K562 (cell line): ENCODE data around the gene PLXNA2. TPM values are rescaled to one million over a fixed set of nuclear protein-coding genes. Genes with fewer than 3 reads are reported as not detected.

ENCODE experiments used
- ATAC-seq: fragments of 200-7000 bp; cut with Tn5 transposase; 3 replicates; pipeline ENCODE4 v1.9.1; 2020; ENCODE audit warnings: moderate library complexity
- BruUV-seq: library from RNA; stranded (reverse); fragments of 400-500 nt; replicated peaks from 2 replicates; lab custom pipeline; 2021; lab: Mats Ljungman, UMichigan
- CTCF ChIA-PET: fragments of 300-600 bp; formaldehyde crosslinking; extraction: SDS; loops from one replicate; lab custom pipeline; 2021; ENCODE audit warnings: low intra/inter-chr PET ratio; lab: Yijun Ruan, JAX
- POLR2A ChIA-PET: fragments of 300-600, 350-650 bp; sonication (Branson Sonifier 250); formaldehyde crosslinking; extraction: SDS; loops from one replicate; lab custom pipeline; 2021; ENCODE audit warnings: antibody characterized with exemption, inconsistent platforms; lab: Yijun Ruan, JAX
- DNase-seq, 4 experiments: peaks; one replicate each; pipeline versions ENCODE4 v3.0.0 to v3.0.0-alpha.2; 2011 to 2018; ENCODE audit warnings: low spot score in 3 of 4, mixed read lengths in 3 of 4; ENCODE audit errors: extremely low read depth in 1 of 4
- FAIRE-seq: peaks from 2 replicates; lab custom pipeline; 2011; peaks lifted over from hg19 to GRCh38; lab: Jason Lieb, UNC
- H2AFZ ChIP-seq: 2 replicates; pipeline ENCODE4 v1.6.0; 2011; ENCODE audit warnings: low read depth, low read length, control low read depth, inconsistent platforms
- H3K27ac ChIP-seq: fragments of 200-600 bp; 3 replicates; pipeline ENCODE4 v1.8.0; 2011; ENCODE audit warnings: low read depth, mild to moderate bottlenecking, control low read depth, inconsistent platforms, low read length, moderate library complexity, mixed read lengths; ENCODE audit errors: extremely low read depth
- H3K27me3 ChIP-seq, 2 experiments: fragments of 300-600 bp in 1 of 2; 2 replicates in 1 of 2; 3 replicates in 1 of 2; pipeline versions ENCODE4 v1.6.0 to v1.8.0; 2011; ENCODE audit warnings: inconsistent platforms in 2 of 2, low read length in 2 of 2, mild to moderate bottlenecking in 1 of 2, mixed read lengths in 1 of 2, moderate library complexity in 1 of 2; ENCODE audit not compliant: control insufficient read depth in 2 of 2, insufficient read depth in 2 of 2
- H3K36me3 ChIP-seq: fragments of 300-600 bp; 3 replicates; pipeline ENCODE4 v1.8.0; 2011; ENCODE audit warnings: mild to moderate bottlenecking, low read length, inconsistent platforms; ENCODE audit not compliant: control insufficient read depth, insufficient read depth
- H3K4me1 ChIP-seq, 2 experiments: fragments of 200-600 bp in 1 of 2; replicated peaks in 1 of 2; 2 replicates in 1 of 2; 3 replicates in 1 of 2; pipeline versions ENCODE4 v1.5.1 to v1.8.0; 2011; ENCODE audit warnings: inconsistent platforms in 2 of 2, low read length in 2 of 2, mild to moderate bottlenecking in 1 of 2, mixed read lengths in 1 of 2, moderate library complexity in 1 of 2; ENCODE audit not compliant: control insufficient read depth in 2 of 2, insufficient read depth in 2 of 2
- H3K4me2 ChIP-seq: 2 replicates; pipeline ENCODE4 v1.6.1; 2011; ENCODE audit warnings: low read length, control low read depth, inconsistent platforms, mixed read lengths; ENCODE audit not compliant: insufficient read depth
- H3K4me3 ChIP-seq: fragments of 200-600 bp; sonication (generic), shearing (Covaris generic); 2 replicates; pipeline ENCODE4 v1.5.1; 2016; ENCODE audit warnings: control low read depth, inconsistent platforms
- H3K79me2 ChIP-seq: fragments of 200-600 bp; 3 replicates; pipeline ENCODE4 v1.8.0; 2011; ENCODE audit warnings: low read length, inconsistent platforms; ENCODE audit not compliant: control insufficient read depth, insufficient read depth
- H3K9ac ChIP-seq, 2 experiments: 2 replicates each; pipeline versions ENCODE4 v1.6.0 to v1.6.1; 2011; ENCODE audit warnings: low read depth in 2 of 2, low read length in 2 of 2, control low read depth in 1 of 2, inconsistent platforms in 1 of 2, mild to moderate bottlenecking in 1 of 2, mixed read lengths in 1 of 2; ENCODE audit not compliant: insufficient read depth in 1 of 2
- H3K9me1 ChIP-seq: one replicate; pipeline ENCODE4 v1.6.0; 2011; ENCODE audit warnings: inconsistent platforms, mild to moderate bottlenecking, low read length, moderate library complexity; ENCODE audit not compliant: control insufficient read depth, insufficient read depth
- H3K9me3 ChIP-seq: replicated peaks from 2 replicates; pipeline ENCODE4 v1.5.1; 2011; ENCODE audit warnings: low read depth, low read length, inconsistent platforms; ENCODE audit not compliant: control insufficient read depth, insufficient read depth
- H4K20me1 ChIP-seq: replicated peaks from 2 replicates; pipeline ENCODE4 v1.6.1; 2011; ENCODE audit warnings: low read length, inconsistent platforms, mixed read lengths; ENCODE audit not compliant: control insufficient read depth, insufficient read depth
- HIVEP1 ChIP-seq: fragments of 250-450 bp; sonication (Bioruptor Pico); IDR thresholded peaks from 2 replicates; pipeline ENCODE4 v1.4.0; 2020; ENCODE audit warnings: mild to moderate bottlenecking
- HNRNPL ChIP-seq: fragments of 200-400 bp; formaldehyde crosslinking; IDR thresholded peaks from 2 replicates; pipeline ENCODE4 v1.6.1; 2017; ENCODE audit warnings: low read depth, mild to moderate bottlenecking, low read length
- NFYB ChIP-seq: IDR thresholded peaks from 2 replicates; pipeline ENCODE4 v1.6.1; 2011; ENCODE audit warnings: mild to moderate bottlenecking, moderate library complexity; ENCODE audit not compliant: insufficient read length; ENCODE audit errors: extremely low read depth
- PHB2 ChIP-seq: fragments of 450-650 bp; IDR thresholded peaks from 2 replicates; pipeline ENCODE4 v1.6.1; 2017; ENCODE audit warnings: low read depth
- PHF21A ChIP-seq: fragments of 450-650 bp; IDR thresholded peaks from 2 replicates; pipeline ENCODE4 v1.6.1; 2017; ENCODE audit warnings: low read depth, borderline replicate concordance
- POLR2H ChIP-seq: IDR thresholded peaks from 2 replicates; pipeline ENCODE4 v1.6.1; 2016; ENCODE audit warnings: missing genetic modification characterization, low read depth, mild to moderate bottlenecking, control low read depth, missing compliant biosample characterization, moderate library complexity
- RBM22 ChIP-seq: fragments of 200-400 bp; formaldehyde crosslinking; IDR thresholded peaks from 2 replicates; pipeline ENCODE4 v1.6.1; 2018; ENCODE audit warnings: low read length, low read depth; ENCODE audit not compliant: poor library complexity, severe bottlenecking
- RBM25 ChIP-seq: fragments of 200-400 bp; formaldehyde crosslinking; IDR thresholded peaks from 2 replicates; pipeline ENCODE4 v1.6.1; 2018; ENCODE audit warnings: low read length, low read depth, moderate library complexity; ENCODE audit not compliant: severe bottlenecking
- RNF2 ChIP-seq: sonication (generic); IDR thresholded peaks from 2 replicates; pipeline ENCODE4 v1.6.1; 2016
- TAF15 ChIP-seq: fragments of 200-400 bp; formaldehyde crosslinking; IDR thresholded peaks from 2 replicates; pipeline ENCODE4 v1.6.1; 2017; ENCODE audit warnings: mild to moderate bottlenecking, low read depth, low read length, moderate library complexity
- ZNF57 ChIP-seq: fragments of 450-650 bp; formaldehyde crosslinking; IDR thresholded peaks from 2 replicates; pipeline ENCODE4 v1.4.0; 2020; ENCODE audit warnings: mild to moderate bottlenecking, moderate library complexity
- ZNF695 ChIP-seq: fragments of 450-650 bp; formaldehyde crosslinking; IDR thresholded peaks from 2 replicates; pipeline ENCODE4 v1.4.0; 2020; ENCODE audit warnings: mild to moderate bottlenecking, moderate library complexity
- WGBS: fragments of 100-300 bp; shearing (Covaris generic); methylation state at CpG from one replicate; pipeline ENCODE4 v1.1.6; 2016; ENCODE audit warnings: low coverage, mixed read lengths; ENCODE audit not compliant: insufficient coverage; ENCODE audit errors: missing lambda C conversion rate; 5-methylcytosine and 5-hydroxymethylcytosine counted together
- in situ Hi-C: fragments of 300-500 bp; cut with MboI; formaldehyde crosslinking; loops from 4 replicates; pipeline ENCODE4 v1.15.0; 2018; ENCODE audit warnings: inconsistent platforms, mixed read lengths
- intact Hi-C: fragments of 100-400 bp; cut with micrococcal nuclease; formaldehyde crosslinking; loops from 2 replicates; pipeline ENCODE4 v1.14.2; 2022
- polyA plus RNA-seq, 8 experiments: library from polyadenylated mRNA; depleted of rRNA in 4 of 8; stranded (reverse) in 5 of 8; unstranded in 3 of 8; fragments of >200 nt; fragmentation: Nextera tagmentation in 2 of 8; fragmentation: Illumina TruSeq in 1 of 8; extraction: Ambion mirVana in 2 of 8; extraction: Trizol in 1 of 8; gene quantifications; 2 replicates each; pipeline versions ENCODE4 v1.2.1 to v1.2.3, GENCODE V29; 2011 to 2014; ENCODE audit warnings: inconsistent platforms in 1 of 8, missing spikeins in 1 of 8
- total RNA-seq, 7 experiments: library from RNA; depleted of rRNA in 6 of 7; stranded (reverse); fragments of >200 nt in 6 of 7; fragmentation: Illumina TruSeq in 2 of 7; extraction: Trizol in 2 of 7; gene quantifications; 2 replicates each; pipeline versions ENCODE4 v1.2.1 to v1.2.3, GENCODE V29; 2011 to 2021; ENCODE audit warnings: low replicate concordance in 1 of 7
- TF ChIP-seq, protein P1 (sequence below): IDR thresholded peaks from 3 replicates; pipeline ENCODE4 v1.6.1; 2011; ENCODE audit warnings: borderline replicate concordance, mild to moderate bottlenecking; ENCODE audit not compliant: insufficient read length, insufficient read depth
- TF ChIP-seq, protein P2 (sequence below): fragments of 450-650 bp; IDR thresholded peaks from 2 replicates; pipeline ENCODE4 v1.6.1; 2016; ENCODE audit warnings: antibody characterized with exemption
- TF ChIP-seq, protein P3 (sequence below): fragments of 250-450 bp; sonication (Bioruptor Pico); IDR thresholded peaks from 2 replicates; pipeline ENCODE4 v1.5.0; 2021; ENCODE audit warnings: mild to moderate bottlenecking, moderate library complexity
- TF ChIP-seq, protein P4 (sequence below): sonication (generic); formaldehyde crosslinking; IDR thresholded peaks from 2 replicates; pipeline ENCODE4 v1.8.0; 2022; ENCODE audit warnings: mild to moderate bottlenecking, missing genetic modification reagents

The PLXNA2 gene
- total and polyA plus RNA-seq, 9 of the 15 experiments (the other 6 are each of a cell fraction or from before 2014, with no cell fraction given): 0.01 to 1.3 (median 0.32) TPM

DNA sequence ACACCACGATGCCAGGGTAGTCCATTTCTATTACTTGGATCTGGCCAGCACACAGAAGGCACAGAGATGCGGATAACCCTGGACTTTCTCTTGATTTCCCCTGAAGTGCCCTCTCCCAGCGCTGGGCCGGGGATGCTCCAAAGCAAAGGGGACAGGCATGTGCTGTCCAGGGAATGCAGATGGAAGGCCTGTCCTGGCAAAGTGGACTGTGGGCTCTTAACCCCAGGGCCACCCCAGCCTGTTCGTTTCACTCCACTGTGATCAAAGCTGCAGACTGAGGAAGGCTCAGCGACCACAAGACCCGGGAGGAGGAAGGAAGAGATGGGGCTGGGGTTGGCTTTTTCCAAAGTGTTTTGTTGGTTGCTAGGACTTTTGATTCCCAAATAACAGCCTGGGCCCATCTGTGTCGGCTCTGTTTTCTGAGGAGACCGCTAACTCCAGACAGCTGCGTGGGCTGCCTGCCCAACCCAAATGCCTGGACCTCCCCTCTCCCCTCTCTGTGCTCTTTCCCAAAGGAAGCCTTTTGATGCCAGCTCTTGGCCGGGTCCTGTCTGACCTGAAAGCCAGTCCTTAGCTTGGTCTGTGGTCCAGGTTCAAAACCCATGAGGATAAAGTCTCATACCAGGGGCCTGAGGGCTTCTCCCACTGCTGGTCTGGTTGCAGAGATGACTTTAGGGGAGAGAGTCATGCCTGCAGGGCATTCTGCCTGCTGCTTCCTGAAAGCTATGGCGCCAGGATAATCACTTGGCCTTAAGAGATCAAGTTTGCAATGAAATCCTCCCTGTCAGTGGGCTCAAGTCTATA lies 213.7 kb downstream of the PLXNA2 start:
- no TSS peak for BruUV-seq
- ChIA-PET CTCF (no interaction called here), POLR2A (interaction anchor here (0.6 to 2.2 kb wide), 6 partner anchors 8 to 1724 kb away, joined by 3 to 9 read pairs (median 4); no protein-coding TSS in a partner anchor)
- Histone ChIP-seq H4K20me1 (no peaks in the 10 kb centered on the region; the same call in 1 of the 2 replicates), H3K79me2 (no peaks in the 10 kb centered on the region), H2AFZ (no peak overlapping the region), H3K36me3 (no peaks in the 10 kb centered on the region), H3K27me3 (peaks cover 55 to 78% of the 10 kb centered on the region in 2 experiments), H3K4me3 (no peak overlapping the region), H3K9me3 (no peaks in the 10 kb centered on the region), H3K4me1 (no peaks in the 10 kb centered on the region), H3K9me1 (no peaks in the 10 kb centered on the region), H3K27ac (no peak overlapping the region), H3K9ac (no peak overlapping the region), H3K4me2 (no peak overlapping the region)
- ATAC-seq (no peak), FAIRE-seq (no peak), DNase-seq (no peak)
- 2% methylated on average over 12 of the region's 12 CpGs for WGBS
- intact Hi-C loops: no loop called here
- in situ Hi-C loops: no loop called here
- TF ChIP-seq ZNF695 (CRISPR knock-in tag) (no peak), PHB2 (no peak), POLR2H (tag) (no peak), HIVEP1 (CRISPR knock-in tag) (no peak), RNF2 (no peak), TAF15 (no peak), PHF21A (no peak), RBM25 (no peak), RBM22 (no peak), ZNF57 (CRISPR knock-in tag) (no peak), NFYB (no peak), HNRNPL (no peak)
- TF ChIP-seq, protein P1, sequence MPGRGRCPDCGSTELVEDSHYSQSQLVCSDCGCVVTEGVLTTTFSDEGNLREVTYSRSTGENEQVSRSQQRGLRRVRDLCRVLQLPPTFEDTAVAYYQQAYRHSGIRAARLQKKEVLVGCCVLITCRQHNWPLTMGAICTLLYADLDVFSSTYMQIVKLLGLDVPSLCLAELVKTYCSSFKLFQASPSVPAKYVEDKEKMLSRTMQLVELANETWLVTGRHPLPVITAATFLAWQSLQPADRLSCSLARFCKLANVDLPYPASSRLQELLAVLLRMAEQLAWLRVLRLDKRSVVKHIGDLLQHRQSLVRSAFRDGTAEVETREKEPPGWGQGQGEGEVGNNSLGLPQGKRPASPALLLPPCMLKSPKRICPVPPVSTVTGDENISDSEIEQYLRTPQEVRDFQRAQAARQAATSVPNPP: no peak
- TF ChIP-seq, protein P2, sequence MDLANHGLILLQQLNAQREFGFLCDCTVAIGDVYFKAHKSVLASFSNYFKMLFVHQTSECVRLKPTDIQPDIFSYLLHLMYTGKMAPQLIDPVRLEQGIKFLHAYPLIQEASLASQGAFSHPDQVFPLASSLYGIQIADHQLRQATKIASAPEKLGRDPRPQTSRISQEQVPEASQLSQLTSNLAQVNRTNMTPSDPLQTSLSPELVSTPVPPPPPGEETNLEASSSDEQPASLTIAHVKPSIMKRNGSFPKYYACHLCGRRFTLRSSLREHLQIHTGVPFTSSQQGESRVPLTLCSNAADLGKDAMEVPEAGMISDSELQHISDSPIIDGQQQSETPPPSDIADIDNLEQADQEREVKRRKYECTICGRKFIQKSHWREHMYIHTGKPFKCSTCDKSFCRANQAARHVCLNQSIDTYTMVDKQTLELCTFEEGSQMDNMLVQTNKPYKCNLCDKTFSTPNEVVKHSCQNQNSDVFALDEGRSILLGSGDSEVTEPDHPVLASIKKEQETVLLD: no peak
- TF ChIP-seq, protein P3, sequence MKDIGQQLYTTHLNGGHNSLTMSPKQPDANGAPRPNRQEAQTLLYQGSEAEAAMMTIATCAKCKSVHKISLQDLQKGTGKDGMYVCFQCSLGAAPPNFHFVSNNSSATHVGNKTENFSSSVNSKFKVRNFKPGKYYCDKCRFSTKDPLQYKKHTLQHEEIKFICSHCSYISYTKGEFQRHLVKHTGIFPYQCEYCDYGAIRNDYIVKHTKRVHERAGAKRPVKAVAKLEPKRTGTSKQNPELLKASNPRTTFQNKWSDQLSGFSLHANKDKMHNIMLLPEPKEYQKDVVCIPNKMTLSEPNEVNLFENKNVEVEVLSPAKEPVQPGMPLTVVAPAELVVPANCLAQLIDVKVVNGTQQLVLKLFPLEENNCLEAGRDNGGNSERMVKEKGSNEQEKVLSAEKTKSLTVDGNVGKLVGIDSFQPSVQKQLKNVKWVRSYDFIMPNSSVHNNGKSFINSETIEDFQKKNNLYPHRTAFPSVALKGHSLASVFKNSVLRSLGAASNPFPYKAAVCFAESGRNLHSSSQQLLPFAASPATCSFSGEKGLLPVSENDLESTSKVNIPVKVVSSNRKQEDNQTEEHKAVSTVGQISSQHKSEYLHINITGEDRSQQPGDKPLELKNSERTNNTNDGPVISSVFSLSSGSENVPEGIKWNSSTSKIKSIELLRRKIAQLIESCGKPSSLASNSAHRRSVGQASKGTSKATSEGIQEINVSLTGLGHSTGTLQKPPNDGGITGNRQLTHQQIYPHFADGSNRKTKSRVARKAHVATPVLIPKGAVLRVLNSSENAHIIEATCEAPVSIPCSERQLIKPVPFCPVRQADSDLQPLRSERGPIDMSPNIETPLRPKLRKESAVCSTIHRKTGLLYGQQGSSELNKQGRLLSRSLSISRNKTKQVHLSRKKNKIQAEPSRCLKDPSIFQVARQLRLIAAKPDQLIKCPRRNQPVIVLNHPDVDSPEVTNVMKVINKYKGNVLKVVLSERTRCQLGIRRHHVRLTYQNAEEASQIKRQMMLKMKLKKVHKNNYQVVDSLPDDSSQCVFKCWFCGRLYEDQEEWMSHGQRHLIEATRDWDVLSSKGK (CRISPR knock-in tag): no peak
- TF ChIP-seq, protein P4, sequence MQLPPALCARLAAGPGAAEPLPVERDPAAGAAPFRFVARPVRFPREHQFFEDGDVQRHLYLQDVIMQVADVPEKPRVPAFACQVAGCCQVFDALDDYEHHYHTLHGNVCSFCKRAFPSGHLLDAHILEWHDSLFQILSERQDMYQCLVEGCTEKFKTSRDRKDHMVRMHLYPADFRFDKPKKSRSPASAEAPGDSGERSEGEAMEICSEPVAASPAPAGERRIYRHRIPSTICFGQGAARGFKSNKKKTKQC: no peak
